ENCODE measurements around the gene LMX1A. TPM values are rescaled to one million over a fixed set of nuclear protein-coding genes. Genes with fewer than 3 reads are reported as not detected.

LMX1A gene
- total and polyA plus RNA-seq, 9 of the 15 experiments (the other 6 are each of a cell fraction or from before 2014, with no cell fraction given): not detected

- DNase-seq (ENCODE audit: extremely low read depth in 1 of 4, low spot score in 3 of 4) (no peak), FAIRE-seq (no peak), ATAC-seq (no peak)
- ChIA-PET POLR2A (interaction anchor here (1.6 kb wide), 1 partner anchor 11 kb away, joined by 3 read pairs; no protein-coding TSS in a partner anchor), CTCF (ENCODE audit: low intra/inter-chr PET ratio) (no interaction called here)
- TF ChIP-seq ATF2 (CRISPR knock-in tag; IDR thresholded peaks at IDR 0.05) (no peak), ZSCAN29 (IDR thresholded peaks at IDR 0.05) (no peak)
- H3K27ac ChIP-seq (ENCODE audit: extremely low read depth, low read depth, low read length): no peak overlapping the region
- no peak overlapping the region for H3K4me2 ChIP-seq (ENCODE audit: insufficient read depth, low read length)
- H3K9me3 ChIP-seq (replicated peaks; ENCODE audit: control insufficient read depth, insufficient read depth, low read depth, low read length): no peaks in the 10 kb centered on the region
- no peak overlapping the region for H2AFZ ChIP-seq (ENCODE audit: low read depth, low read length)
- H3K9me1 ChIP-seq (ENCODE audit: control insufficient read depth, insufficient read depth, low read length): no peaks in the 10 kb centered on the region
- peaks cover 0 to 3% of the 10 kb centered on the region in 2 experiments; a peak in 1 of 5 replicates for H3K4me1 ChIP-seq (replicated peaks in 1 of 2; ENCODE audit: control insufficient read depth in 2 of 2, insufficient read depth in 2 of 2, low read length in 2 of 2)
- BruUV-seq (replicated peaks): no TSS peak
- in situ Hi-C loops (cut with MboI) (no loop called here), intact Hi-C loops (cut with micrococcal nuclease) (no loop called here)
- H3K4me3 ChIP-seq: no peak overlapping the region
- peaks cover 33 to 39% of the 10 kb centered on the region in 2 experiments for H3K27me3 ChIP-seq (ENCODE audit: control insufficient read depth in 2 of 2, insufficient read depth in 2 of 2, low read length in 2 of 2)
- H4K20me1 ChIP-seq (replicated peaks; ENCODE audit: control insufficient read depth, insufficient read depth, low read length): no peaks in the 10 kb centered on the region
- no peaks in the 10 kb centered on the region for H3K79me2 ChIP-seq (ENCODE audit: control insufficient read depth, insufficient read depth, low read length)
- 0% methylated on average over 3 of the region's 3 CpGs for WGBS (ENCODE audit: insufficient coverage, low coverage, missing lambda C conversion rate)
- no peaks in the 10 kb centered on the region for H3K36me3 ChIP-seq (ENCODE audit: control insufficient read depth, insufficient read depth, low read length)
- no peak overlapping the region for H3K9ac ChIP-seq (ENCODE audit: insufficient read depth in 1 of 2, low read depth in 2 of 2, low read length in 2 of 2)
Observed at GRCh38 chr1:165350840-165351239, 5.7 kb downstream of the LMX1A start.

- H3K4me1 ChIP-seq (replicated peaks in 1 of 2; ENCODE audit: control insufficient read depth in 2 of 2, insufficient read depth in 2 of 2, low read length in 2 of 2): no peaks in the 10 kb centered on the region
- no TSS peak for BruUV-seq (replicated peaks)
- no peaks in the 10 kb centered on the region for H3K9me3 ChIP-seq (replicated peaks; ENCODE audit: control insufficient read depth, insufficient read depth, low read depth, low read length)
- ChIA-PET POLR2A (interaction anchor here (1.6 kb wide), 1 partner anchor 14 kb away, joined by 5 read pairs; no protein-coding TSS in a partner anchor), CTCF (ENCODE audit: low intra/inter-chr PET ratio) (no interaction called here)
- FAIRE-seq (no peak), DNase-seq (ENCODE audit: extremely low read depth in 1 of 4, low spot score in 3 of 4) (no peak), ATAC-seq (no peak)
- no peaks in the 10 kb centered on the region for H3K79me2 ChIP-seq (ENCODE audit: control insufficient read depth, insufficient read depth, low read length)
- intact Hi-C loops (cut with micrococcal nuclease) (no loop called here), in situ Hi-C loops (cut with MboI) (no loop called here)
- H3K27ac ChIP-seq (ENCODE audit: extremely low read depth, low read depth, low read length): no peak overlapping the region
- H3K4me2 ChIP-seq (ENCODE audit: insufficient read depth, low read length): no peak overlapping the region
- H3K9me1 ChIP-seq (ENCODE audit: control insufficient read depth, insufficient read depth, low read length): no peaks in the 10 kb centered on the region
- no peak overlapping the region for H3K4me3 ChIP-seq
- H3K36me3 ChIP-seq (ENCODE audit: control insufficient read depth, insufficient read depth, low read length): no peaks in the 10 kb centered on the region
- H2AFZ ChIP-seq (ENCODE audit: low read depth, low read length): no peak overlapping the region
- 1% methylated on average over 7 of the region's 7 CpGs for WGBS (ENCODE audit: insufficient coverage, low coverage, missing lambda C conversion rate)
- H3K9ac ChIP-seq (ENCODE audit: insufficient read depth in 1 of 2, low read depth in 2 of 2, low read length in 2 of 2): no peak overlapping the region
- peak; percentile 32; the same call in 1 of the 2 replicates for TF ChIP-seq TFE3 (CRISPR knock-in tag; IDR thresholded peaks at IDR 0.05)
- no peak for TF ChIP-seq MLX (CRISPR knock-in tag; conservative IDR thresholded peaks at IDR 0.05)
- H4K20me1 ChIP-seq (replicated peaks; ENCODE audit: control insufficient read depth, insufficient read depth, low read length): no peaks in the 10 kb centered on the region
- H3K27me3 ChIP-seq (ENCODE audit: control insufficient read depth in 2 of 2, insufficient read depth in 2 of 2, low read length in 2 of 2): peaks cover 4 to 7% of the 10 kb centered on the region in 2 experiments; a peak in 2 of 5 replicates
Observed at GRCh38 chr1:165345502-165345901, 11.0 kb downstream of the LMX1A start.
